Neural cell (in vitro differentiated cells): ENCODE data around the gene ATP2B2. TPM values are rescaled to one million over a fixed set of nuclear protein-coding genes. Genes with fewer than 3 reads are reported as not detected.

Source experiments
- H2AFZ ChIP-seq: fragments of 200-600, 300-800 bp; sonication (generic), shearing (Covaris generic); 2 replicates; pipeline ENCODE4 v1.6.0; 2014; ENCODE audit warnings: low read depth, mild to moderate bottlenecking, antibody characterized with exemption, low read length, moderate library complexity
- H3F3A ChIP-seq: fragments of 200-600 bp; shearing (Covaris generic); 2 replicates; pipeline ENCODE4 v1.6.1; 2016; ENCODE audit warnings: mild to moderate bottlenecking, moderate library complexity, mixed read lengths, antibody characterized with exemption, low read length; ENCODE audit not compliant: insufficient read depth, poor library complexity, severe bottlenecking
- H3K27ac ChIP-seq: fragments of 200-600, 300-800 bp; sonication (generic), shearing (Covaris generic); 2 replicates; pipeline ENCODE4 v1.5.1; 2014; ENCODE audit warnings: mild to moderate bottlenecking, low read length, moderate library complexity
- H3K27me3 ChIP-seq: fragments of 300-800, 200-600 bp; sonication (generic), shearing (Covaris generic); 2 replicates; pipeline ENCODE4 v1.6.0; 2014; ENCODE audit warnings: mild to moderate bottlenecking, low read depth, low read length, moderate library complexity; ENCODE audit not compliant: insufficient read depth
- H3K36me3 ChIP-seq: fragments of 300-800, 200-600 bp; sonication (generic), shearing (Covaris generic); 2 replicates; pipeline ENCODE4 v1.5.1; 2014; ENCODE audit warnings: mild to moderate bottlenecking, antibody characterized with exemption, low read length, moderate library complexity; ENCODE audit not compliant: insufficient read depth
- H3K4me2 ChIP-seq: fragments of 300-800, 200-600 bp; sonication (generic), shearing (Covaris generic); 2 replicates; pipeline ENCODE4 v1.6.0; 2014; ENCODE audit warnings: mild to moderate bottlenecking, low read length
- H3K4me3 ChIP-seq: fragments of 300-800, 200-600 bp; sonication (generic), shearing (Covaris generic); 2 replicates; pipeline ENCODE4 v1.5.1; 2014; ENCODE audit warnings: mild to moderate bottlenecking, low read length, moderate library complexity
- H3K79me2 ChIP-seq: fragments of 200-600 bp; shearing (Covaris generic); replicated peaks from 2 replicates; pipeline ENCODE4 v1.6.0; 2014; ENCODE audit warnings: mild to moderate bottlenecking, low read length, moderate library complexity; ENCODE audit not compliant: insufficient read depth
- H3K9ac ChIP-seq: fragments of 300-800, 200-600 bp; sonication (generic), shearing (Covaris generic); 2 replicates; pipeline ENCODE4 v1.6.1; 2016; ENCODE audit warnings: mild to moderate bottlenecking, low read length, mixed read lengths
- H3K9me2 ChIP-seq: fragments of 200-600 bp; shearing (Covaris generic); 2 replicates; pipeline ENCODE4 v1.6.1; 2016; ENCODE audit warnings: mild to moderate bottlenecking, low read length, mixed read lengths; ENCODE audit not compliant: insufficient read depth
- H3K9me3 ChIP-seq: fragments of 200-600, 300-800 bp; sonication (generic), shearing (Covaris generic); 2 replicates; pipeline ENCODE4 v1.6.1; 2016; ENCODE audit warnings: mild to moderate bottlenecking, mixed run types, low read length, moderate library complexity, mixed read lengths
- H4K20me1 ChIP-seq: fragments of 200-600 bp; shearing (Covaris generic); 2 replicates; pipeline ENCODE4 v1.6.1; 2016; ENCODE audit warnings: mild to moderate bottlenecking, mixed run types; ENCODE audit not compliant: insufficient read depth
- CTCF ChIP-seq: fragments of 450-650 bp; IDR thresholded peaks from 2 replicates; pipeline ENCODE4 v1.5.1; 2014; ENCODE audit warnings: antibody characterized with exemption, mild to moderate bottlenecking, moderate library complexity; ENCODE audit not compliant: poor library complexity, severe bottlenecking
- EP300 ChIP-seq: fragments of 450-650 bp; conservative IDR thresholded peaks from 2 replicates; pipeline ENCODE4 v1.6.1; 2014; ENCODE audit warnings: antibody characterized with exemption, mild to moderate bottlenecking, moderate library complexity; ENCODE audit not compliant: poor library complexity, severe bottlenecking
- EZH2 ChIP-seq: fragments of 200-600, 300-800 bp; shearing (Covaris generic), sonication (generic); IDR thresholded peaks from 2 replicates; pipeline ENCODE4 v1.6.1; 2014; ENCODE audit warnings: antibody characterized with exemption, low read length, borderline replicate concordance, mild to moderate bottlenecking; ENCODE audit not compliant: insufficient read depth, poor library complexity, severe bottlenecking
- MXI1 ChIP-seq: fragments of 450-650 bp; conservative IDR thresholded peaks from 2 replicates; pipeline ENCODE4 v1.6.1; 2014; ENCODE audit warnings: antibody characterized with exemption, mild to moderate bottlenecking; ENCODE audit not compliant: poor library complexity, severe bottlenecking
- POLR2AphosphoS5 ChIP-seq: IDR thresholded peaks from 2 replicates; pipeline ENCODE4 v1.6.1; 2012
- RAD21 ChIP-seq: fragments of 450-650 bp; conservative IDR thresholded peaks from 2 replicates; pipeline ENCODE4 v1.6.1; 2014; ENCODE audit warnings: antibody characterized with exemption, mild to moderate bottlenecking, moderate library complexity
- REST ChIP-seq: IDR thresholded peaks from 2 replicates; pipeline ENCODE4 v1.6.1; 2012; ENCODE audit warnings: borderline replicate concordance
- SMC3 ChIP-seq: fragments of 450-650 bp; conservative IDR thresholded peaks from 2 replicates; pipeline ENCODE4 v1.6.1; 2014; ENCODE audit warnings: antibody characterized with exemption, mild to moderate bottlenecking, moderate library complexity; ENCODE audit not compliant: poor library complexity
- TAF1 ChIP-seq: IDR thresholded peaks from 2 replicates; pipeline ENCODE4 v1.6.1; 2012; ENCODE audit warnings: low read depth
- polyA plus RNA-seq: library from polyadenylated mRNA; depleted of rRNA; stranded (reverse); fragments of >200 nt; gene quantifications from 2 replicates; pipeline ENCODE4 v1.2.3, GENCODE V29; 2014

ATP2B2 gene
- polyA plus RNA-seq, 1 donor from 2014 or later = 8.3 TPM

GRCh38 chr3:10551821-10552630, 46.6 kb upstream of the ATP2B2 start:
- Histone ChIP-seq H3K27me3 (no peaks in the 10 kb centered on the region), H3K27ac (no peak overlapping the region), H3K9me3 (no peaks in the 10 kb centered on the region), H3K36me3 (no peaks in the 10 kb centered on the region), H2AFZ (no peak overlapping the region), H4K20me1 (no peaks in the 10 kb centered on the region), H3F3A (peaks cover 4% of the 10 kb centered on the region), H3K79me2 (no peaks in the 10 kb centered on the region), H3K9ac (no peak overlapping the region), H3K9me2 (no peaks in the 10 kb centered on the region), H3K4me2 (no peak overlapping the region), H3K4me3 (no peak overlapping the region)
- no peak for TF ChIP-seq MXI1
- no peak for TF ChIP-seq CTCF
- TF ChIP-seq EP300 = no peak

DNA sequence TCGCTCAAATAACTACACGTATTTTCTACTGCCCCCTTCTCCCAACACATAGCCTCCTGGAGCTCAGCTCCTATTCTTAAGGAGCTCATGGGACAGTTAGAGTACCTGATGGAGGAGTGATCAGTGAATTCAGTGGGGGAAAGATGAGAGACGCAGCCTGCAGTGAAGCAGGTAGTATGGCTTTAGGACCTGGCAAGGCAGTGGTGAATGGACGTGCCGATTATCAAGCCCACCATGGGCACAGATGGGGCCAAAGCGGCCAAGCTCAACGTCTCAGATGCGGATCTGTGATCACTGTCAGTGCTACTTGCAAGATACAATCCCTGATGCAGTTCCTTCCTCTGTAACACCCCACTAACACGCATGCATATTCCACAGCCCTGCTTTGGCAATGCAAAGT, 45.8 kb upstream of the ATP2B2 start:
- Histone ChIP-seq H2AFZ (no peak overlapping the region), H3K4me2 (no peak overlapping the region), H3K36me3 (no peaks in the 10 kb centered on the region), H3K9me2 (no peaks in the 10 kb centered on the region), H3K27ac (no peak overlapping the region), H3K4me3 (no peak overlapping the region), H3K9ac (no peak overlapping the region), H3F3A (peaks cover 4% of the 10 kb centered on the region), H3K27me3 (no peaks in the 10 kb centered on the region), H3K79me2 (no peaks in the 10 kb centered on the region), H3K9me3 (no peaks in the 10 kb centered on the region), H4K20me1 (no peaks in the 10 kb centered on the region)
- no peak for TF ChIP-seq POLR2AphosphoS5
- TF ChIP-seq RAD21 = no peak
- no peak for TF ChIP-seq EP300
- TF ChIP-seq MXI1 = no peak
- TF ChIP-seq TAF1 = no peak
- no peak for TF ChIP-seq SMC3
- no peak for TF ChIP-seq REST
- TF ChIP-seq CTCF = no peak
- TF ChIP-seq EZH2 = no peak
